ENCODE results near the gene SCN1B.

GRCh38 chr19:35055715-35056179 is 25.5 kb downstream of the SCN1B start:
- TF ChIP-seq CTCF (IDR thresholded peaks at IDR 0.05) = no peak
- TF ChIP-seq POLR2A (IDR thresholded peaks at IDR 0.05) = no peak
